IMR-90 (cell line): Measurements from ENCODE around the gene C6orf58. TPM values are rescaled to one million over a fixed set of nuclear protein-coding genes. Genes with fewer than 3 reads are reported as not detected.

Experiments
- ATAC-seq: fragments of 200-7000 bp; cut with Tn5 transposase; 2 replicates; pipeline ENCODE4 v1.9.1; 2020; ENCODE audit warnings: low read depth, mild to moderate bottlenecking, moderate library complexity
- BruUV-seq: library from RNA; stranded (reverse); fragments of 400-500 nt; replicated peaks from 2 replicates; lab custom pipeline; 2021; lab: Mats Ljungman, UMichigan
- CTCF ChIA-PET: fragments of 300-600 bp; formaldehyde crosslinking; extraction: SDS; loops from one replicate; lab custom pipeline; 2021; ENCODE audit warnings: antibody characterized with exemption; lab: Yijun Ruan, JAX
- POLR2A ChIA-PET: fragments of 300-600 bp; sonication (Branson Sonifier 250); formaldehyde crosslinking; loops from one replicate; lab custom pipeline; 2022; ENCODE audit warnings: antibody characterized with exemption; ENCODE audit not compliant: unreplicated experiment; lab: Charles Lee
- DNase-seq: peaks from one replicate; pipeline ENCODE4 v3.0.0; 2013
- H2AFZ ChIP-seq: replicated peaks from 2 replicates; pipeline ENCODE3; 2013; ENCODE audit warnings: low read length, mild to moderate bottlenecking; ENCODE audit not compliant: poor library complexity
- H2AK5ac ChIP-seq: 2 replicates; pipeline ENCODE4 v1.6.1; 2013; ENCODE audit warnings: low read depth, low read length, inconsistent platforms
- H2AK9ac ChIP-seq: replicated peaks from 2 replicates; pipeline ENCODE3; 2013; ENCODE audit warnings: mild to moderate bottlenecking, low read depth, low read length, moderate library complexity; ENCODE audit not compliant: poor library complexity
- H2BK120ac ChIP-seq: 2 replicates; pipeline ENCODE4 v1.6.1; 2013; ENCODE audit warnings: low read depth, low read length, inconsistent platforms
- H2BK15ac ChIP-seq: 3 replicates; pipeline ENCODE4 v1.6.1; 2013; ENCODE audit warnings: low read depth, low read length, inconsistent platforms
- H2BK20ac ChIP-seq: 2 replicates; pipeline ENCODE4 v1.6.1; 2013; ENCODE audit warnings: low read depth, mild to moderate bottlenecking, inconsistent platforms, low read length, moderate library complexity
- H2BK5ac ChIP-seq: 2 replicates; pipeline ENCODE4 v1.6.1; 2013; ENCODE audit warnings: mild to moderate bottlenecking, low read depth, low read length, inconsistent platforms; ENCODE audit not compliant: poor library complexity, severe bottlenecking
- H3K14ac ChIP-seq: replicated peaks from 2 replicates; pipeline ENCODE4 v1.6.1; 2013; ENCODE audit warnings: low read depth, low read length, inconsistent platforms
- H3K18ac ChIP-seq: 2 replicates; pipeline ENCODE4 v1.6.1; 2013; ENCODE audit warnings: low read depth, low read length, control low read depth
- H3K23ac ChIP-seq: 2 replicates; pipeline ENCODE4 v1.6.1; 2013; ENCODE audit warnings: low read depth, low read length, inconsistent platforms
- H3K27ac ChIP-seq: 2 replicates; pipeline ENCODE4 v1.5.1; 2013; ENCODE audit warnings: mild to moderate bottlenecking, control low read depth, low read length; ENCODE audit not compliant: insufficient read depth
- H3K27me3 ChIP-seq: 2 replicates; pipeline ENCODE4 v1.6.1; 2013; ENCODE audit warnings: low read length; ENCODE audit not compliant: control insufficient read depth, insufficient read depth
- H3K36me3 ChIP-seq: 2 replicates; pipeline ENCODE4 v1.6.1; 2013; ENCODE audit warnings: low read length, mixed read lengths; ENCODE audit not compliant: control insufficient read depth, insufficient read depth
- H3K4ac ChIP-seq: 2 replicates; pipeline ENCODE4 v1.6.1; 2013; ENCODE audit warnings: low read depth, low read length, inconsistent platforms
- H3K4me1 ChIP-seq: 2 replicates; pipeline ENCODE4 v1.6.1; 2013; ENCODE audit warnings: low read length, mixed read lengths; ENCODE audit not compliant: control insufficient read depth, insufficient read depth
- H3K4me2 ChIP-seq: 2 replicates; pipeline ENCODE4 v1.6.1; 2013; ENCODE audit warnings: low read depth, mild to moderate bottlenecking, control low read depth, low read length, moderate library complexity
- H3K4me3 ChIP-seq: 2 replicates; pipeline ENCODE4 v1.5.1; 2013; ENCODE audit warnings: low read depth, mild to moderate bottlenecking, control low read depth, low read length, moderate library complexity; ENCODE audit not compliant: insufficient read depth
- H3K56ac ChIP-seq: 2 replicates; pipeline ENCODE4 v1.6.1; 2013; ENCODE audit warnings: low read length, inconsistent platforms; ENCODE audit not compliant: insufficient read depth; ENCODE audit errors: extremely low read depth
- H3K79me1 ChIP-seq, 2 experiments: 2 replicates each; pipeline ENCODE4 v1.6.1; 2013; ENCODE audit warnings: low read length in 2 of 2, inconsistent platforms in 1 of 2, low read depth in 1 of 2
- H3K9ac ChIP-seq: 2 replicates; pipeline ENCODE4 v1.6.1; 2013; ENCODE audit warnings: low read depth, low read length, control low read depth
- H3K9me1 ChIP-seq: 2 replicates; pipeline ENCODE4 v1.6.1; 2013; ENCODE audit warnings: low read length, inconsistent platforms; ENCODE audit not compliant: insufficient read depth
- H3K9me3 ChIP-seq: 2 replicates; pipeline ENCODE4 v1.6.1; 2013; ENCODE audit warnings: low read length; ENCODE audit not compliant: control insufficient read depth, insufficient read depth
- H4K20me1 ChIP-seq: 2 replicates; pipeline ENCODE4 v1.6.1; 2013; ENCODE audit warnings: low read length, inconsistent platforms; ENCODE audit not compliant: insufficient read depth
- H4K5ac ChIP-seq: 2 replicates; pipeline ENCODE4 v1.6.1; 2013; ENCODE audit warnings: mild to moderate bottlenecking, low read depth, low read length, control low read depth
- H4K8ac ChIP-seq, 2 experiments: 2 replicates each; pipeline ENCODE4 v1.6.1; 2013; ENCODE audit warnings: low read depth in 2 of 2, low read length in 2 of 2, control low read depth in 1 of 2, inconsistent platforms in 1 of 2
- H4K91ac ChIP-seq: 2 replicates; pipeline ENCODE4 v1.6.1; 2013; ENCODE audit warnings: low read depth, low read length, inconsistent platforms; ENCODE audit not compliant: insufficient read depth
- BHLHE40 ChIP-seq: fragments of 150-350 bp; IDR thresholded peaks from 2 replicates; pipeline ENCODE4 v1.6.1; 2016; ENCODE audit warnings: mild to moderate bottlenecking, low read depth, low read length
- CEBPB ChIP-seq: IDR thresholded peaks from 2 replicates; pipeline ENCODE4 v1.6.1; 2012; ENCODE audit warnings: low read depth, low read length, improper control_type of control experiment
- CHD1 ChIP-seq: IDR thresholded peaks from 2 replicates; pipeline ENCODE4 v1.6.1; 2012; ENCODE audit warnings: low read depth, low read length, improper control_type of control experiment
- FOS ChIP-seq: fragments of 150-350 bp; IDR thresholded peaks from 2 replicates; pipeline ENCODE4 v1.6.1; 2016; ENCODE audit warnings: low read depth, low read length
- MAFK ChIP-seq: IDR thresholded peaks from 2 replicates; pipeline ENCODE4 v1.6.1; 2012; ENCODE audit warnings: low read depth, low read length, improper control_type of control experiment
- MAZ ChIP-seq: IDR thresholded peaks from 2 replicates; pipeline ENCODE4 v1.6.1; 2012; ENCODE audit warnings: low read depth, mild to moderate bottlenecking, low read length, improper control_type of control experiment, moderate library complexity, borderline replicate concordance
- MXI1 ChIP-seq: IDR thresholded peaks from 2 replicates; pipeline ENCODE4 v1.6.1; 2012; ENCODE audit warnings: low read depth, mild to moderate bottlenecking, low read length, moderate library complexity, borderline replicate concordance
- NFE2L2 ChIP-seq: fragments of 150-350 bp; IDR thresholded peaks from 2 replicates; pipeline ENCODE4 v1.6.1; 2016; ENCODE audit warnings: low read depth, mild to moderate bottlenecking, low read length
- POLR2A ChIP-seq: IDR thresholded peaks from 2 replicates; pipeline ENCODE4 v1.6.1; 2012; ENCODE audit warnings: mild to moderate bottlenecking, low read depth, low read length
- RAD21 ChIP-seq: IDR thresholded peaks from 2 replicates; pipeline ENCODE4 v1.6.1; 2012; ENCODE audit warnings: low read length, improper control_type of control experiment
- RCOR1 ChIP-seq: IDR thresholded peaks from 2 replicates; pipeline ENCODE4 v1.6.1; 2012; ENCODE audit warnings: mild to moderate bottlenecking, low read length, improper control_type of control experiment; ENCODE audit not compliant: insufficient replicate concordance
- RFX5 ChIP-seq: IDR thresholded peaks from 2 replicates; pipeline ENCODE4 v1.8.0; 2012; ENCODE audit warnings: low read depth, mild to moderate bottlenecking, low read length, moderate library complexity
- SMC3 ChIP-seq: fragments of 150-350 bp; IDR thresholded peaks from 2 replicates; pipeline ENCODE4 v1.6.1; 2016; ENCODE audit warnings: low read depth, mild to moderate bottlenecking, antibody characterized with exemption, low read length, moderate library complexity
- WGBS, 2 experiments: methylation state at CpG; one replicate each; pipeline versions ENCODE4 v1.1.5 to v1.1.7; 2013; ENCODE audit warnings: missing lambda C conversion rate in 2 of 2; ENCODE audit not compliant: insufficient read length in 1 of 2; ENCODE audit errors: extremely low coverage in 2 of 2; 5-methylcytosine and 5-hydroxymethylcytosine counted together
- dilution Hi-C: fragments of 300-500 bp; cut with HindIII; formaldehyde crosslinking; loops from one replicate; pipeline ENCODE4 v1.14.3; 2018; ENCODE audit warnings: low sequenced_read_pairs; ENCODE audit not compliant: unreplicated experiment
- in situ Hi-C: fragments of 300-500 bp; cut with MboI; formaldehyde crosslinking; loops from 3 replicates; pipeline ENCODE4 v1.14.3; 2019; ENCODE audit warnings: low sequenced_read_pairs, inconsistent platforms, mixed read lengths
- intact Hi-C: fragments of 100-400 bp; cut with micrococcal nuclease; formaldehyde crosslinking; loops from 2 replicates; pipeline ENCODE4 v1.10.0; 2022
- polyA plus RNA-seq, 3 experiments: library from polyadenylated mRNA; depleted of rRNA; stranded (reverse); fragments of >200 nt; gene quantifications; 2 replicates each; pipeline ENCODE4 v1.2.3, GENCODE V29; 2012; ENCODE audit warnings: low replicate concordance in 1 of 3
- total RNA-seq: library from RNA; depleted of rRNA; stranded (reverse); fragments of >200 nt; gene quantifications from 2 replicates; pipeline ENCODE4 v1.2.3, GENCODE V29; 2012
- TF ChIP-seq, protein P1 (sequence below): conservative IDR thresholded peaks from 2 replicates; pipeline ENCODE4 v1.5.1; 2012; ENCODE audit warnings: mild to moderate bottlenecking, low read depth, low read length, improper control_type of control experiment
- TF ChIP-seq, protein P2 (sequence below): fragments of 150-350 bp; IDR thresholded peaks from 2 replicates; pipeline ENCODE4 v1.6.1; 2016; ENCODE audit warnings: low read depth, mild to moderate bottlenecking, low read length, moderate library complexity, borderline replicate concordance
- TF ChIP-seq, protein P3 (sequence below): fragments of 150-350 bp; IDR thresholded peaks from 2 replicates; pipeline ENCODE4 v1.6.1; 2017; ENCODE audit warnings: mild to moderate bottlenecking, antibody characterized with exemption, low read length, low read depth

C6orf58 gene
- total and polyA plus RNA-seq, 2 of the 4 experiments (the other 2 are of a cell fraction) = 0.09 TPM; not detected in 1

DNA sequence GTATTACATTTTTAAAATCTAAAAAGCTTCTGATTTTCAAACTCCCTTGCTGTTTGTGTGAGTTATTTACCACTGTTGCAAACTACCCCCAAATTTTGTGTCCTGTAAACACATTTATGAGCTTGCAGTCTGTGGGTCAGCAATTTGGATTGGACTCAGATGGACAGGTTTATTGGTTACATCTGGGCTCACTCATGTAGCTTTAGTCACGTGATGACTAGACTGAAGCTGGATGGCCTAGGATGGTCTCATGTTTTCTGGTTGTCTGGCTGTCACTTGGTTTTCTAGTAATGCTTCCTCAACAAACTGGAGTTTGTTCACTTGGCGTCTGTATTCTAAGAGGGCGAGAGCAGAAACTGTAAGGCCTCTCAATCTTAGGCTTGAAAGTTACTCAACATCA lies 12.2 kb upstream of the C6orf58 start:
- Histone ChIP-seq H3K9me3 (no peaks in the 10 kb centered on the region), H4K20me1 (no peaks in the 10 kb centered on the region), H2AK5ac (no peak overlapping the region), H3K27me3 (no peaks in the 10 kb centered on the region; the same call in 1 of the 2 replicates), H3K9ac (no peak overlapping the region), H2BK5ac (no peak overlapping the region), H4K8ac (no peak overlapping the region), H2BK20ac (no peak overlapping the region), H3K14ac (no peak overlapping the region), H2BK15ac (no peak overlapping the region), H3K79me1 (no peaks in the 10 kb centered on the region), H2AK9ac (no peak overlapping the region), H4K5ac (no peak overlapping the region), H3K18ac (no peak overlapping the region), H3K4me1 (no peaks in the 10 kb centered on the region), H4K91ac (no peak overlapping the region), H3K4ac (no peak overlapping the region), H3K23ac (no peak overlapping the region), H3K27ac (no peak overlapping the region), H3K4me3 (no peak overlapping the region), H3K56ac (no peak overlapping the region), H3K4me2 (no peak overlapping the region), H2AFZ (no peak overlapping the region), H3K36me3 (no peaks in the 10 kb centered on the region), H3K9me1 (no peaks in the 10 kb centered on the region), H2BK120ac (no peak overlapping the region)
- dilution Hi-C loops = no loop called here
- TF ChIP-seq BHLHE40 (no peak), FOS (no peak), CHD1 (no peak), SMC3 (no peak), MAZ (no peak), MAFK (no peak), RFX5 (no peak), MXI1 (no peak), RAD21 (no peak), CEBPB (no peak), NFE2L2 (no peak), POLR2A (no peak), RCOR1 (no peak)
- TF ChIP-seq, protein P1, sequence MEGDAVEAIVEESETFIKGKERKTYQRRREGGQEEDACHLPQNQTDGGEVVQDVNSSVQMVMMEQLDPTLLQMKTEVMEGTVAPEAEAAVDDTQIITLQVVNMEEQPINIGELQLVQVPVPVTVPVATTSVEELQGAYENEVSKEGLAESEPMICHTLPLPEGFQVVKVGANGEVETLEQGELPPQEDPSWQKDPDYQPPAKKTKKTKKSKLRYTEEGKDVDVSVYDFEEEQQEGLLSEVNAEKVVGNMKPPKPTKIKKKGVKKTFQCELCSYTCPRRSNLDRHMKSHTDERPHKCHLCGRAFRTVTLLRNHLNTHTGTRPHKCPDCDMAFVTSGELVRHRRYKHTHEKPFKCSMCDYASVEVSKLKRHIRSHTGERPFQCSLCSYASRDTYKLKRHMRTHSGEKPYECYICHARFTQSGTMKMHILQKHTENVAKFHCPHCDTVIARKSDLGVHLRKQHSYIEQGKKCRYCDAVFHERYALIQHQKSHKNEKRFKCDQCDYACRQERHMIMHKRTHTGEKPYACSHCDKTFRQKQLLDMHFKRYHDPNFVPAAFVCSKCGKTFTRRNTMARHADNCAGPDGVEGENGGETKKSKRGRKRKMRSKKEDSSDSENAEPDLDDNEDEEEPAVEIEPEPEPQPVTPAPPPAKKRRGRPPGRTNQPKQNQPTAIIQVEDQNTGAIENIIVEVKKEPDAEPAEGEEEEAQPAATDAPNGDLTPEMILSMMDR = no peak
- TF ChIP-seq, protein P2, sequence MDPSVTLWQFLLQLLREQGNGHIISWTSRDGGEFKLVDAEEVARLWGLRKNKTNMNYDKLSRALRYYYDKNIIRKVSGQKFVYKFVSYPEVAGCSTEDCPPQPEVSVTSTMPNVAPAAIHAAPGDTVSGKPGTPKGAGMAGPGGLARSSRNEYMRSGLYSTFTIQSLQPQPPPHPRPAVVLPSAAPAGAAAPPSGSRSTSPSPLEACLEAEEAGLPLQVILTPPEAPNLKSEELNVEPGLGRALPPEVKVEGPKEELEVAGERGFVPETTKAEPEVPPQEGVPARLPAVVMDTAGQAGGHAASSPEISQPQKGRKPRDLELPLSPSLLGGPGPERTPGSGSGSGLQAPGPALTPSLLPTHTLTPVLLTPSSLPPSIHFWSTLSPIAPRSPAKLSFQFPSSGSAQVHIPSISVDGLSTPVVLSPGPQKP = no peak
- TF ChIP-seq, protein P3, sequence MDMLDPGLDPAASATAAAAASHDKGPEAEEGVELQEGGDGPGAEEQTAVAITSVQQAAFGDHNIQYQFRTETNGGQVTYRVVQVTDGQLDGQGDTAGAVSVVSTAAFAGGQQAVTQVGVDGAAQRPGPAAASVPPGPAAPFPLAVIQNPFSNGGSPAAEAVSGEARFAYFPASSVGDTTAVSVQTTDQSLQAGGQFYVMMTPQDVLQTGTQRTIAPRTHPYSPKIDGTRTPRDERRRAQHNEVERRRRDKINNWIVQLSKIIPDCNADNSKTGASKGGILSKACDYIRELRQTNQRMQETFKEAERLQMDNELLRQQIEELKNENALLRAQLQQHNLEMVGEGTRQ = no peak
- CTCF ChIA-PET = interaction anchor here (1.3 kb wide), 1 partner anchor 49 kb away, joined by 3 read pairs; no protein-coding TSS in a partner anchor
- ATAC-seq (no peak), DNase-seq (no peak)
- BruUV-seq = no TSS peak
- POLR2A ChIA-PET = no interaction called here
- intact Hi-C loops = no loop called here
- no CpG with 5 or more reads among the region's 3 CpGs for WGBS, 2 experiments
- in situ Hi-C loops = no loop called here
